NCI-H748 (cell line): Measurements from ENCODE around the gene IRX3.
A peak's percentile ranks its signal among the peaks of the same experiment; 100 is the strongest.

ENCODE experiments used
- DNase-seq: peaks from one replicate; lab custom pipeline; 2025; ENCODE audit not compliant: unreplicated experiment; lab: John Stamatoyannopoulos, UW

Gene IRX3

GRCh38 chr16:54291656-54292487 lies 5.3 kb upstream of the IRX3 start:
- peak; percentile 20 for DNase-seq

- DNase-seq = no peak
Measured at GRCh38 chr16:54290833-54291655, 4.5 kb upstream of the IRX3 start.

GRCh38 chr16:54289945-54290832 lies 3.6 kb upstream of the IRX3 start:
- no peak for DNase-seq

GRCh38 chr16:54289242-54289944 lies 2.8 kb upstream of the IRX3 start:
- DNase-seq = no peak

- DNase-seq = no peak
Measured at GRCh38 chr16:54288835-54289241, 2.3 kb upstream of the IRX3 start.

GRCh38 chr16:54288030-54288834 lies 1.6 kb upstream of the IRX3 start:
- DNase-seq = no peak

GRCh38 chr16:54287131-54288029 lies 793 bp upstream of the IRX3 start:
- DNase-seq = no peak

- no peak for DNase-seq
Measured at GRCh38 chr16:54286090-54286365, 559 bp downstream of the IRX3 start.

GRCh38 chr16:54285414-54286089 lies 1.0 kb downstream of the IRX3 start:
- DNase-seq = peak; percentile 41

- peak; percentile 43 for DNase-seq
Measured at GRCh38 chr16:54284931-54285413, 1.6 kb downstream of the IRX3 start.

GRCh38 chr16:54284319-54284930 lies 2.2 kb downstream of the IRX3 start:
- DNase-seq = peak; percentile 43

GRCh38 chr16:54283725-54284318 lies 2.8 kb downstream of the IRX3 start:
- DNase-seq = peak; percentile 37

- peak; percentile 55 for DNase-seq
Measured at GRCh38 chr16:54282928-54283724, 3.5 kb downstream of the IRX3 start.

- DNase-seq = peak; percentile 54
Measured at GRCh38 chr16:54282202-54282927, 4.2 kb downstream of the IRX3 start.

- no peak for DNase-seq
Measured at GRCh38 chr16:54281535-54282201, 4.9 kb downstream of the IRX3 start.
